Gastrocnemius medialis (tissue), 4 donors: ENCODE results near the gene HOXA7.

Experiments
- POLR2A ChIP-seq, 2 donors: fragments of 450-650 bp; IDR thresholded peaks; one replicate each; pipeline ENCODE4 v1.6.1; 2017; ENCODE audit warnings: antibody characterized with exemption in 2 of 2, mild to moderate bottlenecking in 2 of 2, moderate library complexity in 2 of 2
- TF ChIP-seq, protein P1 (sequence below), 5 experiments: fragments of 450-650 bp in 3 of 5; fragments of 200-600 bp in 2 of 5; sonication (generic) in 2 of 5; IDR thresholded peaks in 4 of 5; conservative IDR thresholded peaks in 1 of 5; 1 replicate in 4 of 5; 2 replicates in 1 of 5; pipeline ENCODE4 v1.5.1; 2016 to 2019; ENCODE audit warnings: antibody characterized with exemption in 5 of 5, mild to moderate bottlenecking in 3 of 5, moderate library complexity in 3 of 5

DNA sequence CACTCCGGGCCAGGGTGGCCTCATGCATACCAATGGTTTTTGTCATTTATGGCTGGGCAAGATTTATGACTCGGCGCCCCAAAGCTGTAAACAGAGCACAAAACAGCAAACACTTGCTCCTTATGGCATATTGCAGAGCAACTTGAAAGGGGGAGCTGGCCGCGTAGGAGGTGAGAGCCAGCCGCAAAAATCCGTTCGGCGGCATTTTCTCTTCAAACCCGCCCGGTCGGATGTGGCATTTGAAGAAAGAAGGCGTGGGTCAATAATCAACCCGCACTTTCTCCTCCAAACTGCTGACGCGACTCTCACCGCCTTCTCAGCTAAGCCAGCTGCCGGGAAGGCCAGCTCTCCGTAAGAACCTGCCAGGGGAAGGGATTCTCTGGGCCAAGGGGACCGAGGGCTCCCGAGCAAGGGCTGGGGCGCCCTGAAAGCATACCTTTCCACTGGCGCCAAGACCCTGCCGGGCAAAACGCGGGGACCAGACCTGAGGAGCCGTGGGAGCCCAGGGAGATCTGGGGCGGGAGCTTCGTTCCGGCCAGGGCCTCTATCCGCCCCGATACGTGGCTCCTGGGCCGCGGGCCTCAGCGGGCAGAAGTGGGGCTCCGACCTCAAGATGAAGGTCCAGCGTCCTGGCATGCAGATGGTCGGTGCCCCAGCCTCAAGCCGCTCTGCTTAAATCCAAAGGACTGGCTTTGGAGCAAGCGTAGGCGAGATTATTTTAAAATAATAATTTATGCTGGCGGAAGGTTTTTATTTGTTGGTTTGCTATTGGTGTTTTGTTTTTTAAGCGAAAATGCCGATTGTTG, 41.1 kb downstream of the HOXA7 start:
- TF ChIP-seq, protein P1, sequence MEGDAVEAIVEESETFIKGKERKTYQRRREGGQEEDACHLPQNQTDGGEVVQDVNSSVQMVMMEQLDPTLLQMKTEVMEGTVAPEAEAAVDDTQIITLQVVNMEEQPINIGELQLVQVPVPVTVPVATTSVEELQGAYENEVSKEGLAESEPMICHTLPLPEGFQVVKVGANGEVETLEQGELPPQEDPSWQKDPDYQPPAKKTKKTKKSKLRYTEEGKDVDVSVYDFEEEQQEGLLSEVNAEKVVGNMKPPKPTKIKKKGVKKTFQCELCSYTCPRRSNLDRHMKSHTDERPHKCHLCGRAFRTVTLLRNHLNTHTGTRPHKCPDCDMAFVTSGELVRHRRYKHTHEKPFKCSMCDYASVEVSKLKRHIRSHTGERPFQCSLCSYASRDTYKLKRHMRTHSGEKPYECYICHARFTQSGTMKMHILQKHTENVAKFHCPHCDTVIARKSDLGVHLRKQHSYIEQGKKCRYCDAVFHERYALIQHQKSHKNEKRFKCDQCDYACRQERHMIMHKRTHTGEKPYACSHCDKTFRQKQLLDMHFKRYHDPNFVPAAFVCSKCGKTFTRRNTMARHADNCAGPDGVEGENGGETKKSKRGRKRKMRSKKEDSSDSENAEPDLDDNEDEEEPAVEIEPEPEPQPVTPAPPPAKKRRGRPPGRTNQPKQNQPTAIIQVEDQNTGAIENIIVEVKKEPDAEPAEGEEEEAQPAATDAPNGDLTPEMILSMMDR (IDR thresholded peaks at IDR 0.05 in 4 of 5, conservative IDR thresholded peaks at IDR 0.05 in 1 of 5), result no peak
- TF ChIP-seq POLR2A (IDR thresholded peaks at IDR 0.05), result no peak
